ENCODE data around the gene S100A5.

Gene S100A5

DNA sequence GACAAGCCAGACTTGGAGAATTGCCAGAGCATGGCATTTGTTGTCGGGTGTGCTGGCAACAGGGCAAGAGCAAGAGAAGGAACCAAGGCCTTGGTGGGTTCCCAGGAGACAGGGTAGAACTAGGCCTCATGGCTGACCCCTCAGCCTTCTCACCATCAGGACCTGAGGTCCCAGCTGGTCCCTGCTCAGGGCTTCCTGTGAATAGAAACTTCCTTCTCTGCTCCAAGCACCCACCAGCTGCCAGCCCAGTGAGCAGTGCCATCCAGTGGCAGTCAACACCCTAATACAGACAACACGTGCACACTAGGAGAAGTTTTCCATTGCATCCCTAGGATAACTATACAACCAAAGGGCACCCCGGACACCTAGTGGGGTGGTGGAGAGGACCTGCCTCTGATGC lies 27.7 kb downstream of the S100A5 start:
- DNase-seq (ENCODE audit: low spot score) = no peak
- H3K27ac ChIP-seq (ENCODE audit: poor library complexity, severe bottlenecking) = peak overlapping the region; percentile 17
- H3K27me3 ChIP-seq (ENCODE audit: insufficient read depth, poor library complexity, severe bottlenecking) = no peaks in the 10 kb centered on the region
- peaks cover 20% of the 10 kb centered on the region for H3K4me1 ChIP-seq (ENCODE audit: insufficient read depth, poor library complexity, severe bottlenecking)
- TF ChIP-seq, protein P1, sequence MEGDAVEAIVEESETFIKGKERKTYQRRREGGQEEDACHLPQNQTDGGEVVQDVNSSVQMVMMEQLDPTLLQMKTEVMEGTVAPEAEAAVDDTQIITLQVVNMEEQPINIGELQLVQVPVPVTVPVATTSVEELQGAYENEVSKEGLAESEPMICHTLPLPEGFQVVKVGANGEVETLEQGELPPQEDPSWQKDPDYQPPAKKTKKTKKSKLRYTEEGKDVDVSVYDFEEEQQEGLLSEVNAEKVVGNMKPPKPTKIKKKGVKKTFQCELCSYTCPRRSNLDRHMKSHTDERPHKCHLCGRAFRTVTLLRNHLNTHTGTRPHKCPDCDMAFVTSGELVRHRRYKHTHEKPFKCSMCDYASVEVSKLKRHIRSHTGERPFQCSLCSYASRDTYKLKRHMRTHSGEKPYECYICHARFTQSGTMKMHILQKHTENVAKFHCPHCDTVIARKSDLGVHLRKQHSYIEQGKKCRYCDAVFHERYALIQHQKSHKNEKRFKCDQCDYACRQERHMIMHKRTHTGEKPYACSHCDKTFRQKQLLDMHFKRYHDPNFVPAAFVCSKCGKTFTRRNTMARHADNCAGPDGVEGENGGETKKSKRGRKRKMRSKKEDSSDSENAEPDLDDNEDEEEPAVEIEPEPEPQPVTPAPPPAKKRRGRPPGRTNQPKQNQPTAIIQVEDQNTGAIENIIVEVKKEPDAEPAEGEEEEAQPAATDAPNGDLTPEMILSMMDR (IDR thresholded peaks at IDR 0.05; ENCODE audit: poor library complexity, severe bottlenecking) = peak; percentile 43
- no peak overlapping the region for H3K4me3 ChIP-seq (ENCODE audit: severe bottlenecking)
- ATAC-seq (ENCODE audit: low read depth) = no peak
- no peaks in the 10 kb centered on the region for H3K36me3 ChIP-seq (ENCODE audit: low read depth)
- H3K9me3 ChIP-seq (ENCODE audit: severe bottlenecking) = no peaks in the 10 kb centered on the region

DNA sequence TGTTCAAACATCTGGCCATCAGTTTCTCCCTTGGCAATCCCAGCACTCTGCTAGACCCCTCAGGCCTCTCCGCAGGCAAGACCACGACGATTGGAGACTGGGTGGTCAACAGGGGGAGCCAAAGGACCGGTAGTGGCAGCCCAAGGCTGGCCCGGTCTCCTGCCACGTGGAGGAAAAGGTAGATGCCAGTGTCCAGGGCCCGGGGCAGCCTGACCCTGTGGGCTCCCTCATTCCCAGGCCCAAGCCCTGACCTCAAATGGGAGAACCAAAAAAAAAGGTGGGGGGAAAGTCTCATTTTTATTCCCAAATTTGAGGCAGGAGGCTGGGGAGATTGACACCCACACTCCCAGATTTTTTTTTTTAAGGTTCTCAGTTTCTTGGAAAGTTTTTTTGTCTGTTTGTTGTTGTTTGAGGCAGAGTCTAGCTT lies 29.7 kb downstream of the S100A5 start:
- peak; percentile 81 for DNase-seq (ENCODE audit: low spot score)
- TF ChIP-seq, protein P1 (IDR thresholded peaks at IDR 0.05; ENCODE audit: poor library complexity, severe bottlenecking) = peak; percentile 95
- peak; percentile 61 for ATAC-seq (ENCODE audit: low read depth)
- Histone ChIP-seq H3K4me3 (ENCODE audit: severe bottlenecking) (no peak overlapping the region), H3K27ac (ENCODE audit: poor library complexity, severe bottlenecking) (peak overlapping the region; percentile 17), H3K27me3 (ENCODE audit: insufficient read depth, poor library complexity, severe bottlenecking) (no peaks in the 10 kb centered on the region), H3K9me3 (ENCODE audit: severe bottlenecking) (no peaks in the 10 kb centered on the region), H3K4me1 (ENCODE audit: insufficient read depth, poor library complexity, severe bottlenecking) (peaks cover 33% of the 10 kb centered on the region), H3K36me3 (ENCODE audit: low read depth) (no peaks in the 10 kb centered on the region)

DNA sequence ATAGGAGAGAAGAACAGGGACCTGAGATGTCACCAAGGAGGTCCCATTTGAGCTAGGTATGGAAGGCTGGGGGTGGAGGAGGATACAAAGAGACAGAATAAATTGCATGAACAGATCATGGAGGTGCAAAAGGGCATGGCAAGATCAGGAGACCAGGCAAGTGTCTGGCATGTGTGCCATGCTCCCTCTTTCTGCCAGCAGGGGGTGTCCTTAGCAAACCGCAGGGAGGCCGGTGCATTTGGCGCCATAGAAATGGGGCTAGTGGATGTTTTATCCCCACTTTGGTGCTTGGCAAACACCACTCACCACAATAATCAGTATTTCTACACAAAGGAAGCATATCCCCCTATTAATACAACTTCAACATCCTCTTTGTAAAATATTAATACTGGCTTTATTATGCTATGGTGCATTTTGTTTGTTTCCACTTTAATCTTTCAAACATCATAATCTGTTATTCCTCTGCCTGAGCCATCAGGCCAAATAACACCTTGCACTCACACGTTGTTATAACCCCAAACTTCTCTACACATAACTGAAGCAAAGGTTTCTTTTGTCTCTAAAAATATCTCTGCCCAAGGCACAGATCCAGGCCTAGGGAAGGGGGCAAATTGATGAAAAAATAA lies 30.9 kb downstream of the S100A5 start:
- peak overlapping the region; percentile 17 for H3K27ac ChIP-seq (ENCODE audit: poor library complexity, severe bottlenecking)
- no peaks in the 10 kb centered on the region for H3K36me3 ChIP-seq (ENCODE audit: low read depth)
- DNase-seq (ENCODE audit: low spot score) (no peak), ATAC-seq (ENCODE audit: low read depth) (0 out of 3 replicates have a peak, but pooled peaks have one; percentile 17)
- no peaks in the 10 kb centered on the region for H3K27me3 ChIP-seq (ENCODE audit: insufficient read depth, poor library complexity, severe bottlenecking)
- no peak overlapping the region for H3K4me3 ChIP-seq (ENCODE audit: severe bottlenecking)
- H3K4me1 ChIP-seq (ENCODE audit: insufficient read depth, poor library complexity, severe bottlenecking) = peaks cover 23% of the 10 kb centered on the region
- TF ChIP-seq, protein P1 (IDR thresholded peaks at IDR 0.05; ENCODE audit: poor library complexity, severe bottlenecking) = peak; percentile 66
- no peaks in the 10 kb centered on the region for H3K9me3 ChIP-seq (ENCODE audit: severe bottlenecking)

DNA sequence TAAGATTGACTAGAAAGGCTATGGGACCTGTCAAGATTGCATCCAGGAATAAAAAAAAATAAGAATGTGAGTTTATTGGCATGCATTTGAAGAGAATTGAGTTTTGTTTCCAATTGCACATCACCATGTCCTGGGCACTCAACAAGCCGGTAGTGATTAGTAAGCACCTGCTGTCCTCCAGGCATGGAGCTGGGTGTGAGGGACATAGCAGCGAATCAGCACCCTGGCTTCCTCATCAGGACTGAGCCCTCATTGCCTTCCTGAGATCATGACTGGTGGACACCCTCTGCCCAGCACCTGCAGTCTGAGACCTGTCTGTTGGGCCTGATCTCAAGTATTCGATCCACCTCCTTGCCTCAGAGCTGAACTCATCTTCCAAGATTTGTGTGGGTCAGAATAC lies 31.7 kb downstream of the S100A5 start:
- no peaks in the 10 kb centered on the region for H3K9me3 ChIP-seq (ENCODE audit: severe bottlenecking)
- H3K4me3 ChIP-seq (ENCODE audit: severe bottlenecking) = no peak overlapping the region
- ATAC-seq (ENCODE audit: low read depth) (no peak), DNase-seq (ENCODE audit: low spot score) (no peak)
- no peaks in the 10 kb centered on the region for H3K27me3 ChIP-seq (ENCODE audit: insufficient read depth, poor library complexity, severe bottlenecking)
- no peaks in the 10 kb centered on the region for H3K36me3 ChIP-seq (ENCODE audit: low read depth)
- TF ChIP-seq, protein P1 (IDR thresholded peaks at IDR 0.05; ENCODE audit: poor library complexity, severe bottlenecking) = no peak
- peak overlapping the region; percentile 68 for H3K27ac ChIP-seq (ENCODE audit: poor library complexity, severe bottlenecking)
- H3K4me1 ChIP-seq (ENCODE audit: insufficient read depth, poor library complexity, severe bottlenecking) = peaks cover 23% of the 10 kb centered on the region

DNA sequence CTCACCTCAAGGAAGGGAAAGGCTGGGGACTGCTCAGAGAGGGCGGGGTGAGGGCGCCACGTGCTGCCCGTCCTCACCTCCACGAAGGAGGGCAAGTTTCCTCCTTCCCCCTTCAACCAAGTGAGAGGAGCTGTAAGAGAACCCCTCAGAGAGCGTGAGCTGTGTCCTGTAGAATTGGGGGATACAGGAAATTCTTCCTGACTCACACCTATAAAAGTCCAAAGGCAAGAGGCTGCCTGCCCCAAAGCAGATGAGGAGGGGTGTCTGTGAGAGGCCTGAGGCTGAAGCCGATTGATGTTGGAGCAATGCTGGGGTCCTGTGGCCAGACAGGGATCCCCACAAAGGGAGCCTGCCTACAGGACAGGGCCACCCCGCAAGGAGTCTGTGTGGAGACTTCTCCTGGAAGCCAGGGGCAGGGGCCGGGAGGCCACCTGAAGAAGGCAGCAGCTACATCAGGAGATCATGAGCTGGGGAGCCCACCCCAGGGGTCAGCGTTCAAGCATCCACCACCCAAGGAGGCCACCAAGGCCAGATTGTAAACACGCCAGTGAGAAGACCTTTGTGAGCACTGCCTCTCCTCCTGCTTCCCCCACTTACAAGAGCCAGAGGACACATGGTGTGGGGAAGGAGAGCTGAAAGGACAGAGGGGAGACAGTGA lies 32.7 kb downstream of the S100A5 start:
- no peaks in the 10 kb centered on the region for H3K27me3 ChIP-seq (ENCODE audit: insufficient read depth, poor library complexity, severe bottlenecking)
- TF ChIP-seq, protein P1 (IDR thresholded peaks at IDR 0.05; ENCODE audit: poor library complexity, severe bottlenecking) = no peak
- no peaks in the 10 kb centered on the region for H3K36me3 ChIP-seq (ENCODE audit: low read depth)
- ATAC-seq (ENCODE audit: low read depth) (no peak), DNase-seq (ENCODE audit: low spot score) (no peak)
- H3K9me3 ChIP-seq (ENCODE audit: severe bottlenecking) = no peaks in the 10 kb centered on the region
- H3K27ac ChIP-seq (ENCODE audit: poor library complexity, severe bottlenecking) = peak overlapping the region; percentile 68
- H3K4me3 ChIP-seq (ENCODE audit: severe bottlenecking) = no peak overlapping the region
- H3K4me1 ChIP-seq (ENCODE audit: insufficient read depth, poor library complexity, severe bottlenecking) = peaks cover 23% of the 10 kb centered on the region

Data from RWPE2 (cell line).